H1 (cell line): Measurements from ENCODE around the gene KIF5A. TPM values are rescaled to one million over a fixed set of nuclear protein-coding genes. Genes with fewer than 3 reads are reported as not detected.

Experiments used
- CTCF ChIA-PET: fragments of 300-600 bp; sonication (Branson Sonifier 250); formaldehyde crosslinking; loops from one replicate; lab custom pipeline; 2021; ENCODE audit not compliant: partially characterized antibody; lab: Charles Lee
- POLR2A ChIA-PET: fragments of 300-600 bp; sonication (Branson Sonifier 250); formaldehyde crosslinking; loops from one replicate; lab custom pipeline; 2021; ENCODE audit warnings: inconsistent platforms; ENCODE audit not compliant: partially characterized antibody; lab: Charles Lee
- DNase-seq, 2 experiments: peaks; one replicate each; pipeline versions ENCODE4 v3.0.0 to v3.0.0-alpha.2; 2010 to 2022; ENCODE audit warnings: low spot score in 2 of 2, low read depth in 1 of 2, mixed read lengths in 1 of 2
- FAIRE-seq: peaks from 2 replicates; lab custom pipeline; 2011; peaks lifted over from hg19 to GRCh38; lab: Jason Lieb, UNC
- H2AFZ ChIP-seq: 2 replicates; pipeline ENCODE4 v1.8.1; 2012; ENCODE audit warnings: low read length, inconsistent platforms
- H2AK5ac ChIP-seq: 2 replicates; pipeline ENCODE4 v1.6.1; 2013; ENCODE audit warnings: low read depth, low read length
- H2BK120ac ChIP-seq: replicated peaks from 2 replicates; pipeline ENCODE3; 2013; ENCODE audit warnings: low read depth, low read length, inconsistent platforms
- H2BK12ac ChIP-seq: 2 replicates; pipeline ENCODE4 v1.6.1; 2013; ENCODE audit warnings: low read depth, low read length
- H2BK15ac ChIP-seq: 2 replicates; pipeline ENCODE4 v1.6.1; 2013; ENCODE audit warnings: low read length
- H2BK20ac ChIP-seq: 2 replicates; pipeline ENCODE4 v1.6.1; 2013; ENCODE audit warnings: low read length
- H2BK5ac ChIP-seq: 2 replicates; pipeline ENCODE4 v1.6.1; 2013; ENCODE audit warnings: low read depth, low read length
- H3K14ac ChIP-seq: 2 replicates; pipeline ENCODE4 v1.6.1; 2013; ENCODE audit warnings: inconsistent platforms; ENCODE audit not compliant: insufficient read length
- H3K18ac ChIP-seq: 2 replicates; pipeline ENCODE4 v1.6.1; 2013; ENCODE audit warnings: low read length; ENCODE audit errors: extremely low read depth
- H3K23ac ChIP-seq: 2 replicates; pipeline ENCODE4 v1.6.1; 2013; ENCODE audit warnings: inconsistent platforms; ENCODE audit not compliant: insufficient read length
- H3K23me2 ChIP-seq: 2 replicates; pipeline ENCODE4 v1.6.1; 2013; ENCODE audit warnings: low read depth, low read length
- H3K27ac ChIP-seq: 2 replicates; pipeline ENCODE4 v1.6.1; 2011; ENCODE audit warnings: low read depth, low read length, inconsistent platforms
- H3K27me3 ChIP-seq, 4 experiments: replicated peaks in 1 of 4; 1 replicate in 1 of 4; 2 replicates in 3 of 4; pipeline versions ENCODE4 v1.6.1 to v1.8.1; 2011 to 2013; ENCODE audit warnings: low read length in 3 of 4, mild to moderate bottlenecking in 3 of 4, inconsistent platforms in 2 of 4, mixed read lengths in 2 of 4, moderate library complexity in 1 of 4; ENCODE audit not compliant: control insufficient read depth in 3 of 4, insufficient read depth in 3 of 4; ENCODE audit errors: extremely low read depth in 1 of 4
- H3K36me3 ChIP-seq, 4 experiments: 2 replicates each; pipeline versions ENCODE4 v1.6.1 to v1.8.1; 2011 to 2013; ENCODE audit warnings: mild to moderate bottlenecking in 4 of 4, low read length in 3 of 4, moderate library complexity in 2 of 4, control low read depth in 1 of 4, inconsistent platforms in 1 of 4; ENCODE audit not compliant: insufficient read depth in 4 of 4, control insufficient read depth in 2 of 4
- H3K4ac ChIP-seq: replicated peaks from 2 replicates; pipeline ENCODE3; 2013; ENCODE audit warnings: low read length, low read depth, mixed read lengths, inconsistent platforms; ENCODE audit not compliant: insufficient read length
- H3K4me1 ChIP-seq, 4 experiments: replicated peaks in 1 of 4; 1 replicate in 1 of 4; 2 replicates in 3 of 4; pipeline versions ENCODE4 v1.6.1 to v1.8.1; 2011 to 2013; ENCODE audit warnings: low read length in 3 of 4, inconsistent platforms in 2 of 4, mixed read lengths in 1 of 4; ENCODE audit not compliant: insufficient read depth in 4 of 4, control insufficient read depth in 3 of 4
- H3K4me2 ChIP-seq, 2 experiments: 2 replicates each; pipeline versions ENCODE4 v1.6.1 to v1.8.1; 2011 to 2013; ENCODE audit warnings: low read depth in 2 of 2, low read length in 2 of 2, control low read depth in 1 of 2, inconsistent platforms in 1 of 2, mild to moderate bottlenecking in 1 of 2; ENCODE audit not compliant: insufficient read depth in 1 of 2
- H3K4me3 ChIP-seq, 4 experiments: fragments of 200-600, 300-600 bp in 1 of 4; sonication (generic), shearing (Covaris generic), sonication (Bioruptor Twin) in 1 of 4; 2 replicates each; pipeline versions ENCODE4 v1.5.1 to v1.8.1; 2011 to 2016; ENCODE audit warnings: low read length in 4 of 4, low read depth in 3 of 4, control low read depth in 2 of 4, inconsistent platforms in 2 of 4, mild to moderate bottlenecking in 2 of 4, mixed read lengths in 1 of 4, moderate library complexity in 1 of 4; ENCODE audit not compliant: insufficient read depth in 2 of 4; ENCODE audit errors: extremely low read depth in 1 of 4
- H3K56ac ChIP-seq: replicated peaks from 2 replicates; pipeline ENCODE3; 2013; ENCODE audit warnings: low read depth, mild to moderate bottlenecking, mixed read lengths, low read length, inconsistent platforms; ENCODE audit not compliant: insufficient read length
- H3K79me1 ChIP-seq: 2 replicates; pipeline ENCODE4 v1.6.1; 2013; ENCODE audit warnings: low read depth, low read length, control low read depth
- H3K79me2 ChIP-seq, 2 experiments: 2 replicates each; pipeline versions ENCODE4 v1.6.1 to v1.8.1; 2012 to 2013; ENCODE audit warnings: low read length in 2 of 2, mild to moderate bottlenecking in 2 of 2, inconsistent platforms in 1 of 2; ENCODE audit not compliant: insufficient read depth in 2 of 2, control insufficient read depth in 1 of 2
- H3K9ac ChIP-seq, 4 experiments: replicated peaks in 1 of 4; 1 replicate in 1 of 4; 2 replicates in 3 of 4; pipeline versions ENCODE4 v1.6.1 to v1.8.1; 2011 to 2013; ENCODE audit warnings: low read depth in 3 of 4, low read length in 3 of 4, control low read depth in 2 of 4, mild to moderate bottlenecking in 2 of 4, moderate library complexity in 2 of 4, inconsistent platforms in 1 of 4; ENCODE audit errors: extremely low read depth in 1 of 4
- H3K9me3 ChIP-seq, 2 experiments: 2 replicates each; pipeline versions ENCODE4 v1.6.1 to v1.8.1; 2012 to 2013; ENCODE audit warnings: mild to moderate bottlenecking in 2 of 2, moderate library complexity in 2 of 2, control low read depth in 1 of 2, inconsistent platforms in 1 of 2, low read depth in 1 of 2, low read length in 1 of 2, mixed read lengths in 1 of 2; ENCODE audit not compliant: insufficient read depth in 2 of 2
- H4K20me1 ChIP-seq, 2 experiments: replicated peaks in 1 of 2; 2 replicates each; pipeline versions ENCODE3 to v1.8.1; 2011 to 2013; ENCODE audit warnings: inconsistent platforms in 2 of 2, low read length in 2 of 2, mild to moderate bottlenecking in 1 of 2; ENCODE audit not compliant: insufficient read depth in 2 of 2, control insufficient read depth in 1 of 2
- H4K5ac ChIP-seq: 2 replicates; pipeline ENCODE4 v1.6.1; 2013; ENCODE audit warnings: low read length, low read depth, mixed read lengths, inconsistent platforms; ENCODE audit not compliant: insufficient read length
- H4K8ac ChIP-seq: 2 replicates; pipeline ENCODE4 v1.8.0; 2013; ENCODE audit warnings: mild to moderate bottlenecking, moderate library complexity, low read length, inconsistent platforms; ENCODE audit not compliant: insufficient read depth; ENCODE audit errors: extremely low read depth
- H4K91ac ChIP-seq: replicated peaks from 2 replicates; pipeline ENCODE3; 2013; ENCODE audit warnings: low read length, mixed read lengths, inconsistent platforms; ENCODE audit not compliant: insufficient read length
- BCL11A ChIP-seq, 2 experiments: IDR thresholded peaks; one replicate each; pipeline ENCODE4 v1.6.1; 2011; ENCODE audit warnings: low read depth in 2 of 2, low read length in 2 of 2, mild to moderate bottlenecking in 2 of 2
- EGR1 ChIP-seq: IDR thresholded peaks from 2 replicates; pipeline ENCODE4 v1.6.1; 2011; ENCODE audit warnings: low read depth, low read length, borderline replicate concordance
- EZH2 ChIP-seq: fragments of 200-600 bp; sonication (generic); IDR thresholded peaks from 2 replicates; pipeline ENCODE4 v1.7.1; 2012; ENCODE audit warnings: low read depth, mild to moderate bottlenecking, moderate library complexity, low read length, inconsistent platforms; ENCODE audit not compliant: severe bottlenecking
- KDM1A ChIP-seq: fragments of 200-600, 300-600 bp; sonication (generic); IDR thresholded peaks from 2 replicates; pipeline ENCODE4 v1.7.1; 2016; ENCODE audit warnings: mild to moderate bottlenecking, low read length, borderline replicate concordance
- MAFK ChIP-seq: IDR thresholded peaks from 2 replicates; pipeline ENCODE4 v1.6.1; 2012; ENCODE audit warnings: low read depth, mild to moderate bottlenecking, improper control_type of control experiment, low read length
- POLR2A ChIP-seq, 2 experiments: IDR thresholded peaks; 1 replicate in 1 of 2; 2 replicates in 1 of 2; pipeline ENCODE4 v1.6.1; 2011; ENCODE audit warnings: low read depth in 2 of 2, low read length in 2 of 2, mild to moderate bottlenecking in 2 of 2; ENCODE audit errors: control extremely low read depth in 1 of 2
- SIRT6 ChIP-seq: IDR thresholded peaks from one replicate; pipeline ENCODE4 v1.7.1; 2012; ENCODE audit warnings: low read length, inconsistent platforms
- SIX5 ChIP-seq: IDR thresholded peaks from 2 replicates; pipeline ENCODE4 v1.6.1; 2011; ENCODE audit warnings: mild to moderate bottlenecking, low read depth, low read length
- SP1 ChIP-seq: IDR thresholded peaks from 2 replicates; pipeline ENCODE4 v1.6.1; 2011; ENCODE audit warnings: low read depth, low read length
- TEAD4 ChIP-seq: IDR thresholded peaks from 2 replicates; pipeline ENCODE4 v1.6.1; 2012; ENCODE audit warnings: low read depth, low read length, inconsistent platforms, mixed read lengths
- WGBS, 2 experiments: shearing (Covaris generic) in 1 of 2; methylation state at CpG; one replicate each; pipeline versions ENCODE4 v1.1.6 to v1.1.7; 2013 to 2015; ENCODE audit warnings: low lambda C conversion rate in 2 of 2, mixed read lengths in 2 of 2, inconsistent platforms in 1 of 2, low coverage in 1 of 2, missing lambda C conversion rate in 1 of 2; ENCODE audit not compliant: insufficient replicate concordance in 2 of 2, insufficient coverage in 1 of 2, insufficient read length in 1 of 2; ENCODE audit errors: extremely low coverage in 1 of 2, missing lambda C conversion rate in 1 of 2; 5-methylcytosine and 5-hydroxymethylcytosine counted together
- polyA plus RNA-seq, 7 experiments: library from polyadenylated mRNA; depleted of rRNA in 3 of 7; stranded (reverse) in 5 of 7; unstranded in 2 of 7; fragments of >200 nt in 5 of 7; fragments of 200-250 nt in 2 of 7; gene quantifications; 1 replicate in 5 of 7; 2 replicates in 1 of 7; 4 replicates in 1 of 7; pipeline versions ENCODE4 v1.2.1 to v1.2.3, GENCODE V29; 2011 to 2013; ENCODE audit warnings: missing spikeins in 2 of 7, mixed read lengths in 2 of 7
- total RNA-seq: library from RNA; stranded (reverse); fragmentation: NEBNext Ultra II Directional; extraction: Animal tissue kit (Norgen Biotek cat#: 25700); gene quantifications from 2 replicates; pipeline ENCODE4 v1.2.1, GENCODE V29; 2021
- TF ChIP-seq, protein P1 (sequence below): IDR thresholded peaks from 2 replicates; pipeline ENCODE4 v1.6.1; 2011; ENCODE audit warnings: low read depth, mild to moderate bottlenecking, low read length; ENCODE audit not compliant: insufficient read depth

The KIF5A gene
- total and polyA plus RNA-seq, 2 of the 8 experiments (the other 6 are each of a cell fraction or from before 2014, with no cell fraction given) = 10.7 to 21.9 TPM

- no peaks in the 10 kb centered on the region for H3K79me1 ChIP-seq
- H2BK5ac ChIP-seq = no peak overlapping the region
- H2AK5ac ChIP-seq = no peak overlapping the region
- TF ChIP-seq SIX5 (no peak), EZH2 (no peak), EGR1 (no peak), SIRT6 (no peak), SP1 (no peak), MAFK (no peak), TEAD4 (no peak), KDM1A (no peak), POLR2A (IDR thresholded peaks at IDR 0.05; ENCODE audit: control extremely low read depth in 1 of 2, low read depth in 2 of 2, low read length in 2 of 2) (no peak), BCL11A (IDR thresholded peaks at IDR 0.05; ENCODE audit: low read depth in 2 of 2, low read length in 2 of 2) (no peak)
- TF ChIP-seq, protein P1, sequence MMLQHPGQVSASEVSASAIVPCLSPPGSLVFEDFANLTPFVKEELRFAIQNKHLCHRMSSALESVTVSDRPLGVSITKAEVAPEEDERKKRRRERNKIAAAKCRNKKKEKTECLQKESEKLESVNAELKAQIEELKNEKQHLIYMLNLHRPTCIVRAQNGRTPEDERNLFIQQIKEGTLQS = no peak
- no peak overlapping the region for H3K27ac ChIP-seq
- no peak overlapping the region for H3K56ac ChIP-seq
- no peak overlapping the region for H4K8ac ChIP-seq
- peaks cover 7 to 34% (median 11%) of the 10 kb centered on the region in 4 experiments; a peak in 7 of 8 replicates for H3K36me3 ChIP-seq
- no peak overlapping the region for H4K91ac ChIP-seq
- H3K18ac ChIP-seq = no peak overlapping the region
- no peaks in the 10 kb centered on the region for H3K27me3 ChIP-seq
- no peak overlapping the region for H2BK20ac ChIP-seq
- H3K4ac ChIP-seq = no peak overlapping the region
- ChIA-PET POLR2A (interaction anchor here (0.7 to 1.6 kb wide), 9 partner anchors 11 to 330 kb away, joined by 3 to 9 read pairs (median 5); partner anchors contain the start of genes ARHGEF25, B4GALNT1 and TSPAN31), CTCF (interaction anchor here (0.7 to 7.8 kb wide), 33 partner anchors 9 to 181 kb away, joined by 3 to 201 read pairs (median 7); partner anchors contain the start of genes ARHGEF25, B4GALNT1, DTX3 and TSPAN31)
- no peak overlapping the region for H3K14ac ChIP-seq
- no peak overlapping the region for H2BK15ac ChIP-seq
- H3K4me2 ChIP-seq = no peak overlapping the region
- no peak overlapping the region for H3K23ac ChIP-seq
- DNase-seq (no peak), FAIRE-seq (no peak)
- no peak overlapping the region for H2BK120ac ChIP-seq
- no peaks in the 10 kb centered on the region for H3K9me3 ChIP-seq
- no peak overlapping the region for H3K4me3 ChIP-seq
- H3K4me1 ChIP-seq = no peaks in the 10 kb centered on the region
- H2AFZ ChIP-seq = no peak overlapping the region
- 85% methylated on average over 2 of the region's 2 CpGs; no CpG with 5 or more reads in 1 of the 2 experiments for WGBS, 2 experiments
- H2BK12ac ChIP-seq = no peak overlapping the region
- H3K23me2 ChIP-seq = no peaks in the 10 kb centered on the region
- H3K9ac ChIP-seq = no peak overlapping the region
- no peaks in the 10 kb centered on the region for H3K79me2 ChIP-seq
- H4K5ac ChIP-seq = no peak overlapping the region
- H4K20me1 ChIP-seq = peaks cover 3 to 4% of the 10 kb centered on the region in 2 experiments
Observed at GRCh38 chr12:57584050-57584449, 34.2 kb downstream of the KIF5A start.
